ENCODE results near the gene ACP7.

GRCh38 chr19:39106194-39106593, 22.0 kb downstream of the ACP7 start:
- TF ChIP-seq CTCF (IDR thresholded peaks at IDR 0.05) (no peak), POLR2A (IDR thresholded peaks at IDR 0.05) (no peak)

Data from prostate gland (tissue), 2 donors.